NCI-H748 (cell line): ENCODE data around the gene LCN2.

Experiments
- DNase-seq: peaks from one replicate; lab custom pipeline; 2025; ENCODE audit not compliant: unreplicated experiment; lab: John Stamatoyannopoulos, UW

The LCN2 gene

GRCh38 chr9:128148509-128149000, 698 bp upstream of the LCN2 start:
- DNase-seq: no peak

GRCh38 chr9:128149951-128150593, 819 bp downstream of the LCN2 start:
- no peak for DNase-seq

- peak; percentile 31 for DNase-seq
These were observed 1.5 kb downstream of the LCN2 start for GRCh38 chr9:128150594-128151308.

- DNase-seq: no peak
These were observed 2.3 kb downstream of the LCN2 start for GRCh38 chr9:128151309-128152132.

- no peak for DNase-seq
These were observed 3.1 kb downstream of the LCN2 start for GRCh38 chr9:128152133-128153059.

GRCh38 chr9:128153060-128153946, 4.0 kb downstream of the LCN2 start:
- DNase-seq: no peak

GRCh38 chr9:128153947-128154695, 4.9 kb downstream of the LCN2 start:
- no peak for DNase-seq

GRCh38 chr9:128155736-128156500, 6.7 kb downstream of the LCN2 start:
- DNase-seq: no peak

GRCh38 chr9:128159522-128159783, 10.2 kb downstream of the LCN2 start:
- DNase-seq: no peak

GRCh38 chr9:128159784-128160602, 10.7 kb downstream of the LCN2 start, which contains the start of gene BBLN:
Gene BBLN, plus strand, starts transcription at chr9:128160265. Its CDS starts 143 bp downstream, at chr9:128160408.
- peak; percentile 96 for DNase-seq

- peak; percentile 57 for DNase-seq
These were observed 11.3 kb downstream of the LCN2 start for GRCh38 chr9:128160603-128160987.

- peak; percentile 35 for DNase-seq
These were observed 12.1 kb downstream of the LCN2 start for GRCh38 chr9:128161215-128161902.

GRCh38 chr9:128162215-128163026, 13.2 kb downstream of the LCN2 start:
- no peak for DNase-seq

- no peak for DNase-seq
These were observed 13.8 kb downstream of the LCN2 start for GRCh38 chr9:128163027-128163515.

- DNase-seq: no peak
These were observed 14.5 kb downstream of the LCN2 start for GRCh38 chr9:128163523-128164306.
